Stimulated activated CD4-positive, alpha-beta T cell treated with anti-CD3 and anti-CD28 coated beads, Interleukin-1b, Interleukin-23, amount 100 ng/mL, for 4 hours (primary cell): ENCODE measurements around the gene LMO4.

Experiments
- DNase-seq, 2 donors: peaks; one replicate each; pipeline ENCODE4 v3.0.0-alpha.2; 2020; ENCODE audit warnings: low read depth in 2 of 2

LMO4 gene

GRCh38 chr1:87358219-87358618, 29.5 kb downstream of the LMO4 start:
- DNase-seq, result no peak

DNA sequence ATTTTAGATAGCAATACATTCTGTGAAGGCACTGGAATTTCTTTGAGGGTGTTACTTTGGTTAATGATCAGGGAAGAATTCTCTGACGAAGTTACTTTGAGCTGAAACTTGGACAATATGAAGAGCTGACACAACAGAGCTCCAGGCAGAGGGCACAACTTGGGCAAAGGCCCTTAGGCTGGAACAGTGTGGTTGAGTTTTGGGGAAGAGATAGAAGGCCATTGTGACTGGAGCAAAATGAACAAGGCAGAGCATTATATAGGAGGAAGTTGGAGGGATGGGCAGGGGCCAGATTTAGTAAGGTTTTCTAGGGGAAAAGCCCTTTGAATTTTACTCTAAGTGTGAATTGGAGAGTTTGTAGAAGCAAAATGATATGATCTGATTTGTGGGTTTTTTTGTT, 30.9 kb downstream of the LMO4 start:
- DNase-seq, result no peak

- no peak for DNase-seq
Observed at GRCh38 chr1:87362063-87362833, 33.6 kb downstream of the LMO4 start.

- no peak for DNase-seq
Observed at GRCh38 chr1:87362834-87363426, 34.2 kb downstream of the LMO4 start.

DNA sequence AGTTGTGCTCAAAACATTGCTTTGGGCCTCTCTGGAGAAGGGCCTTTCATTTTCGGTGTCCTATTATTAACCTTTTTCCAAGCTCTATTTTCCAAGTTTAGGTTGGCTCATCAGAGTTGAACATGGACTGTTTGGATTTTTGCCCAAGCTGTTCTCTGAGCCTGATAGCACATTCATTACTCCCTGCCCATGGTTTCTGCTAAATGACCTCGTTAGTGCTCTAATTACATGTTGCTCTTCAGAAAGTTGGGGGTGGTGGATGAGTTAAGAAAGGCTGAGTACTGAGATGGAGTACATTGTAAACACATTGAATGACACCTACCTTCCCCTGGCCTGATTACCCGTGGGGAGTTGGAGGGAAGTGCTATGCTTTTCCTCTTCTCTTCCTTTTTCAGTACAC, 38.9 kb downstream of the LMO4 start:
- no peak for DNase-seq

- no peak for DNase-seq
Observed at GRCh38 chr1:87368907-87369306, 40.2 kb downstream of the LMO4 start.

DNA sequence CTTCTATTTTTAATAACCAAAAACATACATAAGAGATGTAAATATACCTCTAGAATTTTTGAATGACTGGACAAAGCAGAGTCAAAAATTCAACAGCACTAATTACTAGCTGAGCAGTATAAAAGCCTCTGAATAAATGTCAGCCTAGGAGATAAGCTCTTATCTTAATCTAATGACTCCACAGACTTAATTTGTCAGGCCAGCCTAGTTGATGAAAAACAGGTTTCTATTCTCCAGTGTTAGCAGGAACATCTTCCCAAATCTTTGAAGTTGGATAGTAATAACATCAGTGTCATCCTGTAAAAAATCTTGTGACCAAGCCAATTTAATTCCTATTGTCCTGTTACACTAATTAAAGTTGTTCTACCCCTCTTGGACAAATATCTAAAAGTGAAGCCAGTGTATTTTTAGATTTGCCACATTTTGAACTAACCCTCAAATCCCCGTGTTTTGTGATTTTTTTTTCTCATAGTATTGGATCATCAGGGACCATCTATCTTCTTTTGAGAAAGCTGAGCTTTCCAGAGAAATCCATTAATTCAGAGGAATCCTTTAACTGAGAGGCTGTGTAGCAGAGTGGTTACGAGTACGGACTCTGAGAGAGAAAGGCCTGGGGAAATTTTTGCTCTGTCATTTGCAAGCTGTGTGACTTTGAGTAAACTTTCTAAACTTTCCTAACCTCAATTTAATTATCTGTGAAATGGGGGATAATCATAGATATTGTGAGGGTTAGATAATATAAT, 41.2 kb downstream of the LMO4 start:
- DNase-seq, result no peak

- no peak for DNase-seq
Observed at GRCh38 chr1:87370544-87370943, 41.9 kb downstream of the LMO4 start.

DNA sequence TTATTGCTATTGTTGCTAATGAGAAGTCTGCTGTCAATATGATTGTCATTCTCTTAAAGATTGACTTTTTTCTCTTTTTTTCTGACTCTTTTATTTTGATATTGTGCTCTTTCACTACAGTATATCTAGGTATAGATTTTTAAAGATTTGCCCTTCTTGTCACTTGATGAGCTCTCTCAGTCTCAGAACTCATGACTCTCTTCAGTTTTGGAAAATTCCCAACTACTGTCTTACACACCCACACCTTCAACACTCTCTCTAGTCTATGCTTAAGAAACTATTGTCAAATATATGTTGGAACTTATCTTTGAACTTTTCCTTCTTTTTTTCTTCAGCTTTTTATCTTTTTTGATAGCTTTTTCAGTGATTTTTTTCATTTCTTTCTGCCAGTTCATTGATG, 50.6 kb downstream of the LMO4 start:
- no peak for DNase-seq

GRCh38 chr1:87386217-87386790, 57.6 kb downstream of the LMO4 start:
- DNase-seq, result no peak

DNA sequence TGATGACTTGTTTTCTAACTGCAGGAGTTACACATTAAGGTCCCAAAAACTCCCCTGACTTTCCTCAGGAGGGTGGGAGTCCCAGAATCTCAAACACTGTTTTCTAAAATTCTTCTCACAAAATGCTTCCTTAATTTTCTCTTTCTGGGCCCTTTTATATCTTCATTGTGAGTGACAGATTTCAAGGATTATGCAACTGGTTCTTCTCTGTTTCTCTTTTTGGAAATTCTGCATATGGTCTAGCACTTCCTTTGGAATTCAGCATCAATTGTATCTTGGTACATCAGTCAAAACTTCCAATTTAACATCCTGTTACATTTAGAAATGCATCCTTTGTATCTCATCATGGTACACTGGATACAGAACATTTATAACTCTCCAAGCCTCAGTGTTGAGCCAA, 59.7 kb downstream of the LMO4 start:
- DNase-seq, result no peak

- no peak for DNase-seq
Observed at GRCh38 chr1:87389011-87389410, 60.3 kb downstream of the LMO4 start.

- DNase-seq, result no peak
Observed at GRCh38 chr1:87389546-87389945, 60.9 kb downstream of the LMO4 start.

GRCh38 chr1:87392248-87393192, 63.8 kb downstream of the LMO4 start:
- no peak for DNase-seq

GRCh38 chr1:87393445-87394085, 64.9 kb downstream of the LMO4 start:
- DNase-seq, result no peak

DNA sequence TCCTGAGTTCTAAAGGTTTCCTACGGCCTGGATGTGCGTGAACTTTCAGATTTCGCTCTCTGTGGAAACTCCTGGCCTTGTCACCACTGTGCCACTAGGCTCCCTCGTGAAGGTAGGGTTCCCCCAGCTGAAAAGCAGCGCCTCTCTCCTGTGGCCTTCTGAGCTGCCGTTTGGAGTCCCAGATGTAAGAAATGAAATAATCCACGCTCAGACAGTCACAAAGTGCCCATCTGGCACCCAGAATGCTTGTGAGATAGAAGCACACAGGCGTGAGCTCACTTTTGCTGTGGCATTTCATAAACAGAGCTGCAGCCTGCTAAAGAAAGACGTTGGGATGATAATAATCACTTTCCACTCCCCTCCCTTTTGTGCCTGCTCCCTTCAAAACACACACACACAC, 65.8 kb downstream of the LMO4 start:
- DNase-seq, result no peak

- no peak for DNase-seq
Observed at GRCh38 chr1:87394982-87395381, 66.3 kb downstream of the LMO4 start.
